Activated CD4-positive, alpha-beta T cell treated with anti-CD3 and anti-CD28 coated beads, Interleukin-2, amount 50 U/mL, for 24 hours (primary cell): ENCODE results near the gene C11orf16.
"Not testable (repeated sequence)": the region's sequence is repeated elsewhere in the genome, so short reads cannot be mapped to it uniquely, and the experiment has no call there.

Source experiments
- DNase-seq, 2 donors: peaks; one replicate each; pipeline ENCODE4 v3.0.0-alpha.2; 2020; ENCODE audit warnings: low read depth in 1 of 2, low spot score in 1 of 2

C11orf16 gene

DNA sequence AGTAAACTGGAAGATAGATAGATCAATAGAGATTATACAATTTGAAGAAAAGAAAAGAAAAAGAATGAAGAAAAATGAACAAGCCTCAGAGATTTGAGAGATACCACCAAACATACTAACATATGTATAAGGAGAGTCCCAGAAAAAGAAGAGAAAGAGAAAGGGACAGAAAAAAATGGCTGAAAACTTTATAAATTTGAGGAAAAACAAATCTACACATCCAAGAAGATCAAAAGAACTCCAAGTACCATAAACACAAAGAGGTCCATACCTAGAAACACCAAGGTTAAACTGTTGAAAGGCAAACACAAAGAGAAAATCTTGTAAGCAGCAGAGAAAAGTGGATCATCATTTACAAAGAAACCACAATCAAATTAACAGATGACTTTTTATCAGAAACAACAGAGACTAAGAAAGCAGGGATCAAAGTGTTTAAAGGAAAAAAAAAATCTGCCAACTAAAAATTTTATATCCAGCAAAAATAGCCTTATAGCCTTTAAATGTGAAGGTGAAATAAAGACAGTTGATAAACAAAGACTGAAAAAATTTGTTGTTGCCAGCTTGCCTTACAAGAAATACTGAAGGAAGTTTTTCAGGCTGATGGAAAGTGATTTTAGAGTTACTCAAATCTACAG lies 33.5 kb downstream of the C11orf16 start:
- DNase-seq, result no peak

GRCh38 chr11:8891185-8891584 lies 41.6 kb downstream of the C11orf16 start:
- not testable (repeated sequence) for DNase-seq

GRCh38 chr11:8886322-8886721 lies 46.4 kb downstream of the C11orf16 start:
- no peak for DNase-seq

- not testable (repeated sequence) for DNase-seq
Measured at GRCh38 chr11:8881585-8881984, 51.2 kb downstream of the C11orf16 start.

GRCh38 chr11:8878771-8879170 lies 54.0 kb downstream of the C11orf16 start:
- DNase-seq, result no peak

DNA sequence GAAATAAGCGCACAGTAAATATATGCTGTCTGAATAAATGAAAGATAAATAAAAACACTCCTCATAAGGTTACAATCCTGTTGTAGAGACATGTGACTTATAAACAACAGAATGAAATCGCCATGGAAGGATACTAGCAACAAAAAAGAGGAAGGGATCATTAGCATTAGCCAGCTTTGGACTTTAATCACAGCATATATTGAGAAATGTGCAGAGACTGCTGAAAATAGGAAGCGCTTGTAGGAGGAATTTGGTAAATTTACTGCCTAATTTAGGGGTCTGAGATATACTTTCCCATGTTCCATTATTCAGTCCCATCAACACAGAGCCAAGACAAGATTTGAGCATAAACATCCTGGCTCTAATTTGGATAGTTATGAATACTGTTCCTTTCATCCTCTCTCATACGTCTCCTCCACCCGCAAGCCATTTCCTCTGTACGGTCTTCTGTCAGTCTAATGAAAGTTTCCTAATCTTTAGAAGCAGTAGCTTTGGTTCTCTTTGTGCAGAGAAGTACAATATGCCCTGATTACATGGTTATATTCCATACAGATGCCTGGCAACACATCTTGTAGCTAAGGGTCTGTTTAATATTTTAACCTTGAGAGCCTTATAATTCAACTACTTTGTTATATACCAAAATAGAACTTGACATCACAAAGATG lies 58.9 kb downstream of the C11orf16 start:
- DNase-seq, result no peak

DNA sequence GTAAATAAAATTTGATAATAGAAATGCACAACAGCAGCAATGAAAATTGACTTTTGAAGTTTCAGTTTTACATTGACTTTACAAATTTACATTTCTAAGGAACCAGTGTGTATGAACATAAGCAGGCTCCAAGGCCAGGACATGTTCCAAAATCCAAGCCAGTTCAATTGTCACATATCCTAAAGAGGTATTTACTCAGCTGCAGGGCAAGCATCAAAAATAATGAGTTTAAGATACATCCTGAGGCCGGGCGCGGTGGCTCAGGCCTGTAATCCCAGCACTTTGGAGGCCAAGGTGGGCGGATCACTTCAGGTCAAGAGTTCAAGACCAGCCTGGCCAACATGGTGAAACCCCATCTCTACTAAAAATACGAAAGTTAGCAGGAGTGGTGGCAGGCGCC lies 60.8 kb downstream of the C11orf16 start:
- no peak for DNase-seq

- no peak for DNase-seq
Measured at GRCh38 chr11:8871171-8871775, 61.5 kb downstream of the C11orf16 start.

- DNase-seq, result no peak
Measured at GRCh38 chr11:8870411-8871170, 62.2 kb downstream of the C11orf16 start.
